Naive thymus-derived CD8-positive, alpha-beta T cell (primary cell): ENCODE data around the gene ROR1. TPM values are rescaled to one million over a fixed set of nuclear protein-coding genes. Genes with fewer than 3 reads are reported as not detected.

Source experiments
- ATAC-seq, 2 donors: fragments of 150-1000 bp; cut with Tn5 transposase in 1 of 2; sonication (Bioruptor Pico), chemical (Tn5 transposase) in 1 of 2; 1 replicate in 1 of 2; 2 replicates in 1 of 2; pipeline ENCODE4 v1.10.0; 2021; ENCODE audit warnings: mild to moderate bottlenecking in 2 of 2, moderate library complexity in 2 of 2
- POLR2A ChIA-PET: fragments of 350-600 bp; sonication (Branson Sonifier 250); formaldehyde crosslinking; loops from one replicate; lab custom pipeline; 2021; ENCODE audit warnings: antibody characterized with exemption; lab: Charles Lee
- DNase-seq, 10 donors: peaks; one replicate each; pipeline versions ENCODE4 v3.0.0 to v3.0.0-alpha.2; 2020 to 2022
- H3K27ac Mint-ChIP-seq, 10 donors: one replicate each; pipeline ENCODE4 v1.8.0; 2020 to 2022; ENCODE audit warnings: mild to moderate bottlenecking in 10 of 10, mixed read lengths in 10 of 10, moderate library complexity in 4 of 10, inconsistent platforms in 1 of 10
- H3K27me3 Mint-ChIP-seq, 5 donors: one replicate each; pipeline ENCODE4 v1.8.0; 2021 to 2022; ENCODE audit warnings: mixed read lengths in 5 of 5
- H3K36me3 Mint-ChIP-seq, 3 donors: one replicate each; pipeline ENCODE4 v1.8.0; 2020 to 2022; ENCODE audit warnings: mixed read lengths in 3 of 3, mild to moderate bottlenecking in 2 of 3, inconsistent platforms in 1 of 3
- H3K4me1 Mint-ChIP-seq, 4 donors: one replicate each; pipeline ENCODE4 v1.8.0; 2021 to 2022; ENCODE audit warnings: mixed read lengths in 4 of 4
- H3K4me3 Mint-ChIP-seq, 10 donors: one replicate each; pipeline ENCODE4 v1.8.0; 2020 to 2022; ENCODE audit warnings: mild to moderate bottlenecking in 10 of 10, mixed read lengths in 10 of 10, moderate library complexity in 6 of 10, inconsistent platforms in 1 of 10
- H3K9me3 Mint-ChIP-seq, 9 donors: one replicate each; pipeline ENCODE4 v1.8.0; 2020 to 2022; ENCODE audit warnings: mixed read lengths in 9 of 9, mild to moderate bottlenecking in 3 of 9, inconsistent platforms in 1 of 9, moderate library complexity in 1 of 9
- polyA plus RNA-seq, 3 donors: library from polyadenylated mRNA; unstranded; fragments of 300-500 nt; fragmentation: Illumina TruSeq; gene quantifications; one replicate each; pipeline ENCODE4 v1.2.3, GENCODE V29; 2021
- total RNA-seq, 8 experiments: library from RNA in 2 of 8; stranded (reverse) in 2 of 8; gene quantifications; one replicate each; pipeline ENCODE4 v1.2.3 and lab custom pipeline; 2021 to 2026

ROR1 gene
- total and polyA plus RNA-seq, 5 experiments from 2014 or later: 0.44 to 0.80 TPM; not detected in 3

DNA sequence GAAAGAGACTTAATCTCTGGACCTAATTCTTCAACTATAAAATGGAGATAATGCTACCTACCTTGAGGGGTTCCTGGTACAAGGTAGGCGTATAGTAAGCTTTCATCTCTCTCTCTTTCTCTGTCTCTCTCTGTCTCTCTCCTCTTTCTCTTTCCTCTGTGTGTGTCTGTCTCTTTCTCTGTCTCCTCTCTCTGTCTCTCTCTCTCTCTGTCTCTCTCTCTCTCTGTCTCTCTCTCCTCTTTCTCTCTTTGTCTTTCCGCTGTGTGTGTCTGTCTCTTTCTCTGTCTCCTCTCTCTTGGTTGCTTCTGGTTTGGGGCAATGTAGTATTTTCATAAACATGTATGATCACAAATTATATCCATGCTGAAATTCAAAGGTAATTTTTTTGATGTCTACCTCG, 353.5 kb downstream of the ROR1 start:
- ATAC-seq (no peak), DNase-seq (no peak)
- no peaks in the 10 kb centered on the region for H3K36me3 Mint-ChIP-seq
- peak overlapping the region in 1 of 10 donors; percentile 0 for H3K27ac Mint-ChIP-seq
- POLR2A ChIA-PET: no interaction called here
- no peak overlapping the region for H3K4me3 Mint-ChIP-seq
- H3K9me3 Mint-ChIP-seq: no peaks in the 10 kb centered on the region
- H3K27me3 Mint-ChIP-seq: peaks cover 0 to 4% (median 2%) of the 10 kb centered on the region in 5 donors
- H3K4me1 Mint-ChIP-seq: no peaks in the 10 kb centered on the region

DNA sequence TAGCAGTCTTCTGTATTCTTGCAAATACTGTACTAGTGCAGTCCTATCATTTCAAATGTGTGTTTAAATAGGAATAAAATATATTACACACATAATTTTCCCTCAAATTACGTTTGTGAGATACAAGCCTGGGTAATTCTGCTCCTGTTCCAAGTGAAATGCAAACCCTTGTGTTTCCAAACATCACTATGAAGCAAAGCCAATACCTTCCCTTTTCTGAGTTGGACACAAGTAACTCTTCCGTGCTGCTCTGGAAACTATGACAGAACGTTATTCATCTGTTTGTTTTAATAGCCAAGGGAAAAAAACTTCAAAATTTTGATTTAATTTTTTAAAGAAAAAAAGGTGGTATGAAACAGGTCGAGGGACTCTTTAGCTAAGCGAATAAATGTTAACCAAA, 355.9 kb downstream of the ROR1 start:
- ATAC-seq (no peak), DNase-seq (no peak)
- POLR2A ChIA-PET: no interaction called here
- Mint-ChIP-seq H3K4me3 (no peak overlapping the region), H3K4me1 (no peaks in the 10 kb centered on the region), H3K27me3 (peaks cover 0 to 1% (median 0%) of the 10 kb centered on the region in 5 donors), H3K36me3 (no peaks in the 10 kb centered on the region), H3K27ac (no peak overlapping the region), H3K9me3 (no peaks in the 10 kb centered on the region)

DNA sequence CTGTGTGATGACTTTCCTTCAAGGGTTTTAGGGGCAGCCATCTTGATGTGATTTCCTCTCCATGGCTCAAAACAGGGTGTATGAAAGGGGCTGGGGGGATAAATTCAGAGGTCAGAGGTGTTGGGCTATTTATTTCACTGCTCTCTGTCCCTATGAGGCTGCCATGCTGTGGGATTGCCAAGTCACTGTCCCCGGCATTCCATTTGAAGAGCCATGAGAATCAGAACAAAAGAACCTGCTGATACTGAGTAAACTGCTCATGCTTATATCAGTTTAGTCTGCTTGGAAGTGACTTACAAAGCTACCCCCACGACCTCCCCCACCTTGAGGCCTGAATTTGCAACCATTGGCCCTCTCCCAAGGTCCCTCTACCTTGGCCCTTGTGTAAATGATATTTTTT, 357.3 kb downstream of the ROR1 start:
- POLR2A ChIA-PET: no interaction called here
- H3K27me3 Mint-ChIP-seq: peaks cover 0 to 1% (median 0%) of the 10 kb centered on the region in 5 donors
- H3K9me3 Mint-ChIP-seq: no peaks in the 10 kb centered on the region
- no peak for ATAC-seq
- DNase-seq: no peak
- no peak overlapping the region for H3K27ac Mint-ChIP-seq
- H3K4me3 Mint-ChIP-seq: no peak overlapping the region
- no peaks in the 10 kb centered on the region for H3K4me1 Mint-ChIP-seq
- no peaks in the 10 kb centered on the region for H3K36me3 Mint-ChIP-seq

DNA sequence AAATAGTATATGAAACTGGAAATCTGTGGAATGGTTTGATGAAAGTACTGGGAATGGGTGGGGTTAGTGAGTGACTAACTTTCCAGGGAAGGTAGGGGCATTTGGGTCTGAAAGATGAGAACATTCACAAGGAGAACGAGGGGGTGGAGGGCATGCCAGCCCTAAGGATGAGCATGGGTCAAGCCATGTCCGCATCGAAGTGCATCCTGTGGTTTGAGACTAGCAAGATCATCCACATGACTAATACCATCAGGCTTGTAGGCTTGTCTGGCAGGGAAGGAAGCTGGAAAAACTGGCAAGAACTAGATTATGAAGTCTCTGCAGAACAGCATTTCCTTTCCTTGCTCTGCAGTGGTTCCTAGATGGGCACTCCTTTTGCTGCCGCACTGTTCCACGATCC, 359.2 kb downstream of the ROR1 start:
- POLR2A ChIA-PET: interaction anchor here (0.7 kb wide), 1 partner anchor 482 kb away, joined by 6 read pairs; no protein-coding TSS in a partner anchor
- no peak for ATAC-seq
- no peak for DNase-seq
- Mint-ChIP-seq H3K27me3 (peaks cover 0 to 1% (median 0%) of the 10 kb centered on the region in 5 donors), H3K27ac (peak overlapping the region in 1 of 10 donors; percentile 19), H3K4me1 (no peaks in the 10 kb centered on the region), H3K36me3 (no peaks in the 10 kb centered on the region), H3K4me3 (no peak overlapping the region), H3K9me3 (no peaks in the 10 kb centered on the region)

DNA sequence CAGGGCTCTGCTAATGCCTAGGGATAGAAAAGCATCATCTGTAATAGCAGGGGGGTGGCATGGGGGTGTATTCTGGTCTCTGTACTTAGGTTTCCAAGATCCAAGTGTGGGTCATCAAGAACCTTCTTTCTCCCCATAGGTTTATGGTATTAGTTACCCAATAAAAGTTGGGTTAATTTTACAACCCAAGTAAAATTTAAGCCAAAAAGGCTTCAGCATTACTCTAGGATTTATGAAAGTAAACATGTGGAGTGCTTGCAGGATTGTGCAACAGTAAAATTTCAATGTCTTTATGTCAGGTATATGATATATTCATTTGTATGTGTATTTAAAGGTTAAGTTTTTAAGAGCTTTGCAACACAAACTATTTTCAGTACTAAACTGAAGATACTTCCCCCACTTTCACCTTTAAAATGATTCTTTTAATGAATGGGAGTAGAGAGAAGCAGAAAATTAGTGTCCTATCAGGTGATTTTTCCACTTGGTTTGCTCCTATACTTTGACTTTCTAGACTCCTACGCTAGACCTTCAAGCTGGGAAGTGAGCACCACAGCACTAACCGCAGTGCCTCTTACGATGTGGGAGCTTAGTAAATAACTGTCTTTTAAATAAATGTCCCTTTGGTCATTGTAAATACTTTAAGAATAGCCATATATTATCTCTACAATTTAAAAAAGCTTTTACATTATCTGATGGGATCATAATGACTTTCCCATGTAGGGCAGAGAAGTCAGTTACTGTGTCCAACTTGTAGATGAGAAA, 361.8 kb downstream of the ROR1 start:
- no peaks in the 10 kb centered on the region for H3K9me3 Mint-ChIP-seq
- H3K27ac Mint-ChIP-seq: no peak overlapping the region
- no peak overlapping the region for H3K4me3 Mint-ChIP-seq
- H3K4me1 Mint-ChIP-seq: no peaks in the 10 kb centered on the region
- H3K36me3 Mint-ChIP-seq: no peaks in the 10 kb centered on the region
- no peak for DNase-seq
- ATAC-seq: no peak
- POLR2A ChIA-PET: no interaction called here
- peaks cover 0 to 1% (median 0%) of the 10 kb centered on the region in 5 donors for H3K27me3 Mint-ChIP-seq

DNA sequence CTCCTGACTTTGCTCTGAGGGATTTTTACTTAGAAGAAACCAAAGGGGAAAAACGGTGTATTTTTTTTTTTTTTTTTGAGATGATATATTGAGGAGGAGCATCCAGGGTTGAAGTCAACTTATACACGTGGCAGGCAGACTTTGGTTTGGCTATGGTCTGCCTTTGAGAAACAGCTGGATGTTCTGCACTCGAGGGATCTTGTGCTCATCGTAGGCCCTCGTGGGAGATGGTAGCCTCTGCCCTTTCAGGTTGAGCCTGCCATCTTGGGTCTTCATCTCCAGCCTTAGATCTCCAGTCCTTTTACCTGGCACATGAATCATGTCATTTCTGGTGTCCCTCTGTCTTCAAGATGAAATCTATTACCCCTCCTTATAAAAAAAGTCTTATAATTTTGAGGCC, 362.5 kb downstream of the ROR1 start:
- ATAC-seq (no peak), DNase-seq (no peak)
- POLR2A ChIA-PET: no interaction called here
- no peaks in the 10 kb centered on the region for H3K4me1 Mint-ChIP-seq
- H3K4me3 Mint-ChIP-seq: no peak overlapping the region
- H3K36me3 Mint-ChIP-seq: no peaks in the 10 kb centered on the region
- H3K27ac Mint-ChIP-seq: no peak overlapping the region
- H3K9me3 Mint-ChIP-seq: no peaks in the 10 kb centered on the region
- H3K27me3 Mint-ChIP-seq: peaks cover 0 to 1% (median 0%) of the 10 kb centered on the region in 5 donors

GRCh38 chr1:64136752-64137411, 363.1 kb downstream of the ROR1 start:
- POLR2A ChIA-PET: no interaction called here
- peak; percentile 32 to 76 (median 53) for DNase-seq
- Mint-ChIP-seq H3K4me1 (no peaks in the 10 kb centered on the region), H3K9me3 (no peaks in the 10 kb centered on the region), H3K36me3 (no peaks in the 10 kb centered on the region), H3K27me3 (peaks cover 0 to 1% (median 0%) of the 10 kb centered on the region in 5 donors), H3K27ac (no peak overlapping the region), H3K4me3 (no peak overlapping the region)
- peak; percentile 63 to 64 for ATAC-seq

- Mint-ChIP-seq H3K4me1 (no peaks in the 10 kb centered on the region), H3K4me3 (no peak overlapping the region), H3K27ac (no peak overlapping the region), H3K27me3 (peaks cover 0 to 1% (median 0%) of the 10 kb centered on the region in 5 donors), H3K36me3 (no peaks in the 10 kb centered on the region), H3K9me3 (no peaks in the 10 kb centered on the region)
- ATAC-seq: no peak
- POLR2A ChIA-PET: no interaction called here
- no peak for DNase-seq
Observed at GRCh38 chr1:64137412-64137803, 363.6 kb downstream of the ROR1 start.

DNA sequence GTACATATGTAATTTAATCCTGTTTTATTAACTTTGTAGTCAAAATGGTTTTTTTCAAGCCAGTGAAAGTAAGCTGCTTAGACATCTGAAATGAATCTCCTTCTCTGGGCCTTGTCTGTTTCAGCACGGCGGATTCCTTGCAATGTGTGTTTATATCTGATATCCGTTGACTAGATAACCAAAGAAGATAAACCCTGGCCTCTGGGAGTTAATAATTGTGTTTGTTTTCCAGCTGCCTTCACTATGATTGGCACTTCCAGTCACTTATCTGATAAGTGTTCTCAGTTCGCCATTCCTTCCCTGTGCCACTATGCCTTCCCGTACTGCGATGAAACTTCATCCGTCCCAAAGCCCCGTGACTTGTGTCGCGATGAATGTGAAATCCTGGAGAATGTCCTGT, 366.1 kb downstream of the ROR1 start:
- H3K4me1 Mint-ChIP-seq: no peaks in the 10 kb centered on the region
- H3K27ac Mint-ChIP-seq: no peak overlapping the region
- H3K4me3 Mint-ChIP-seq: no peak overlapping the region
- POLR2A ChIA-PET: no interaction called here
- H3K9me3 Mint-ChIP-seq: no peaks in the 10 kb centered on the region
- no peaks in the 10 kb centered on the region for H3K36me3 Mint-ChIP-seq
- H3K27me3 Mint-ChIP-seq: peaks cover 0 to 3% (median 1%) of the 10 kb centered on the region in 5 donors
- DNase-seq (no peak), ATAC-seq (no peak)

GRCh38 chr1:64140596-64140995, 366.8 kb downstream of the ROR1 start:
- H3K27ac Mint-ChIP-seq: no peak overlapping the region
- ATAC-seq: no peak
- H3K4me1 Mint-ChIP-seq: no peaks in the 10 kb centered on the region
- H3K27me3 Mint-ChIP-seq: peaks cover 0 to 3% (median 1%) of the 10 kb centered on the region in 5 donors
- H3K36me3 Mint-ChIP-seq: no peaks in the 10 kb centered on the region
- POLR2A ChIA-PET: no interaction called here
- no peak overlapping the region for H3K4me3 Mint-ChIP-seq
- DNase-seq: no peak
- no peaks in the 10 kb centered on the region for H3K9me3 Mint-ChIP-seq

DNA sequence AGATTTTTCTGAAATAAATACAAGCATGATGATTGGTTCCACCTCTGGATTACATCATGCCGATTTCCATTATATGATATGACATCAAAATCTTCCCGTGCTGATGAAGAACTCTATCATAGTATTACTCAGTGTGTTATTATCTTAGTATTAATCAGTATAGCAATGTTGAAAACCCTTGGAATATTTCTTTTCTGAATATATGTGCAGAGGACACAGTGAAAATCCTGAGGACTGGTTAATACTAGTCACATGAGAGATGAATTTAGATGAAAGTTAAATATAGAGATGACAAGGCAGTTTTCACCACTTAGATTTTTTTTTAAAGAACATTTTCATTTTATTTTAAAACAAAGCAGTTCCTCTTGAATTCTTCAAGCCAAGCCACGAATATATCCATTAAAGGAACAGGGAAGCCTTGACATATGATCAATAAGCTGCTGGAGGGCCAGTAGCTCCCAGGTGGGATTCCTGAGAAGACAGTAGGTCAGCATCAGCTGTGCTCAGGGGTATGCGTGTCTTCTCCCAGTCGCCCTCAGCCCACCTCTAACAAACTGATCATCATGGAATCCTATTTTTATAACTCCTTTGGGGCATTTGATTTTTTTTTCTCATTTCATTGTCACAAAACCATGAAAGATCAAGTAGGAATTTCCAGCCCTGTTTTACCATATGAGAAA, 373.4 kb downstream of the ROR1 start:
- H3K9me3 Mint-ChIP-seq: no peaks in the 10 kb centered on the region
- POLR2A ChIA-PET: no interaction called here
- no peak overlapping the region for H3K4me3 Mint-ChIP-seq
- ATAC-seq (no peak), DNase-seq (no peak)
- no peaks in the 10 kb centered on the region for H3K36me3 Mint-ChIP-seq
- H3K27me3 Mint-ChIP-seq: peaks cover 2 to 12% (median 3%) of the 10 kb centered on the region in 5 donors
- no peaks in the 10 kb centered on the region for H3K4me1 Mint-ChIP-seq
- no peak overlapping the region for H3K27ac Mint-ChIP-seq

GRCh38 chr1:64147759-64148158, 373.9 kb downstream of the ROR1 start:
- peaks cover 2 to 12% (median 3%) of the 10 kb centered on the region in 5 donors for H3K27me3 Mint-ChIP-seq
- POLR2A ChIA-PET: no interaction called here
- H3K36me3 Mint-ChIP-seq: no peaks in the 10 kb centered on the region

GRCh38 chr1:64150266-64150665, 376.4 kb downstream of the ROR1 start:
- Mint-ChIP-seq H3K27ac (no peak overlapping the region), H3K4me1 (no peaks in the 10 kb centered on the region), H3K36me3 (no peaks in the 10 kb centered on the region), H3K9me3 (no peaks in the 10 kb centered on the region), H3K4me3 (no peak overlapping the region), H3K27me3 (peaks cover 2 to 12% (median 3%) of the 10 kb centered on the region in 5 donors)
- ATAC-seq (no peak), DNase-seq (no peak)
- POLR2A ChIA-PET: no interaction called here

More at GRCh38 chr1:64147759-64148158, 373.9 kb downstream of the ROR1 start:
- Mint-ChIP-seq H3K4me1 (no peaks in the 10 kb centered on the region), H3K9me3 (no peaks in the 10 kb centered on the region), H3K4me3 (no peak overlapping the region), H3K27ac (no peak overlapping the region)
- ATAC-seq (no peak), DNase-seq (no peak)
